CD14-positive monocyte (primary cell): ENCODE data around the gene FBXW2. TPM values are rescaled to one million over a fixed set of nuclear protein-coding genes. Genes with fewer than 3 reads are reported as not detected.

Experiments used
- DNase-seq, 3 donors: peaks; one replicate each; pipeline ENCODE4 v3.0.0-alpha.2; 2011 to 2022
- H2AFZ ChIP-seq: 2 replicates; pipeline ENCODE4 v1.6.0; 2012; ENCODE audit warnings: mild to moderate bottlenecking, low read depth, low read length, inconsistent platforms; ENCODE audit not compliant: insufficient read depth, poor library complexity, severe bottlenecking
- H3K27ac ChIP-seq, 2 donors: 1 replicate in 1 of 2; 2 replicates in 1 of 2; pipeline ENCODE4 v1.5.1; 2012 to 2013; ENCODE audit warnings: low read length in 2 of 2, control low read depth in 1 of 2, inconsistent platforms in 1 of 2, low read depth in 1 of 2, mild to moderate bottlenecking in 1 of 2
- H3K27me3 ChIP-seq, 2 donors: one replicate each; pipeline versions ENCODE4 v1.6.0 to v1.6.1; 2011 to 2013; ENCODE audit warnings: low read length in 2 of 2; ENCODE audit not compliant: control insufficient read depth in 2 of 2, insufficient read depth in 2 of 2
- H3K36me3 ChIP-seq, 2 donors: replicated peaks in 1 of 2; 1 replicate in 1 of 2; 2 replicates in 1 of 2; pipeline versions ENCODE4 v1.5.1 to v1.6.1; 2012 to 2013; ENCODE audit warnings: low read length in 2 of 2, control low read depth in 1 of 2, inconsistent platforms in 1 of 2, mild to moderate bottlenecking in 1 of 2; ENCODE audit not compliant: insufficient read depth in 2 of 2, control insufficient read depth in 1 of 2
- H3K4me1 ChIP-seq, 2 donors: 1 replicate in 1 of 2; 2 replicates in 1 of 2; pipeline versions ENCODE4 v1.5.1 to v1.6.1; 2012 to 2013; ENCODE audit warnings: low read length in 2 of 2, control low read depth in 1 of 2, inconsistent platforms in 1 of 2, mild to moderate bottlenecking in 1 of 2, moderate library complexity in 1 of 2; ENCODE audit not compliant: insufficient read depth in 2 of 2, control insufficient read depth in 1 of 2
- H3K4me2 ChIP-seq: replicated peaks from 2 replicates; pipeline ENCODE3; 2012; ENCODE audit warnings: low read length, moderate library complexity, mild to moderate bottlenecking; ENCODE audit not compliant: poor library complexity, severe bottlenecking; ENCODE audit errors: extremely low read depth
- H3K4me3 ChIP-seq, 3 experiments: fragments of 200-600 bp in 1 of 3; sonication (generic) in 1 of 3; replicated peaks in 1 of 3; 1 replicate in 2 of 3; 2 replicates in 1 of 3; pipeline ENCODE4 v1.5.1; 2011 to 2013; ENCODE audit warnings: low read length in 3 of 3, mild to moderate bottlenecking in 3 of 3, control low read depth in 2 of 3, low read depth in 2 of 3, inconsistent platforms in 1 of 3, moderate library complexity in 1 of 3
- H3K79me2 ChIP-seq: 2 replicates; pipeline ENCODE4 v1.6.0; 2012; ENCODE audit warnings: mild to moderate bottlenecking, control low read depth, inconsistent platforms, low read length, moderate library complexity; ENCODE audit not compliant: insufficient read depth
- H3K9ac ChIP-seq: 2 replicates; pipeline ENCODE4 v1.6.0; 2017; ENCODE audit warnings: low read length, mild to moderate bottlenecking; ENCODE audit not compliant: insufficient read depth, poor library complexity, severe bottlenecking
- H3K9me3 ChIP-seq, 2 donors: replicated peaks in 1 of 2; 1 replicate in 1 of 2; 2 replicates in 1 of 2; pipeline versions ENCODE4 v1.5.1 to v1.6.1; 2012 to 2013; ENCODE audit warnings: low read length in 2 of 2, control low read depth in 1 of 2; ENCODE audit not compliant: control insufficient read depth in 1 of 2, insufficient read depth in 1 of 2
- H4K20me1 ChIP-seq: 2 replicates; pipeline ENCODE4 v1.6.0; 2012; ENCODE audit warnings: mild to moderate bottlenecking, low read length, control low read depth, moderate library complexity; ENCODE audit not compliant: insufficient read depth
- H3K27ac Mint-ChIP-seq, 7 donors: one replicate each; pipeline ENCODE4 v1.8.0; 2020; ENCODE audit warnings: mild to moderate bottlenecking in 7 of 7, mixed read lengths in 7 of 7, moderate library complexity in 6 of 7, inconsistent platforms in 2 of 7
- H3K27me3 Mint-ChIP-seq, 3 donors: one replicate each; pipeline ENCODE4 v1.8.0; 2021 to 2022; ENCODE audit warnings: low read depth in 3 of 3, mild to moderate bottlenecking in 3 of 3, mixed read lengths in 3 of 3, moderate library complexity in 3 of 3, inconsistent platforms in 1 of 3
- H3K36me3 Mint-ChIP-seq, 2 donors: one replicate each; pipeline ENCODE4 v1.8.0; 2020; ENCODE audit warnings: mixed read lengths in 2 of 2, inconsistent platforms in 1 of 2, mild to moderate bottlenecking in 1 of 2
- H3K4me1 Mint-ChIP-seq: one replicate; pipeline ENCODE4 v1.8.0; 2020; ENCODE audit warnings: mild to moderate bottlenecking, mixed read lengths
- H3K4me3 Mint-ChIP-seq, 2 donors: one replicate each; pipeline ENCODE4 v1.8.0; 2020; ENCODE audit warnings: mild to moderate bottlenecking in 2 of 2, mixed read lengths in 2 of 2, moderate library complexity in 1 of 2
- H3K9me3 Mint-ChIP-seq, 7 donors: one replicate each; pipeline ENCODE4 v1.8.0; 2020 to 2022; ENCODE audit warnings: mixed read lengths in 7 of 7, mild to moderate bottlenecking in 6 of 7, moderate library complexity in 6 of 7, inconsistent platforms in 2 of 7
- WGBS: methylation state at CpG from one replicate; pipeline ENCODE4 v1.1.5; 2013; ENCODE audit warnings: missing lambda C conversion rate; ENCODE audit not compliant: insufficient coverage; 5-methylcytosine and 5-hydroxymethylcytosine counted together
- intact Hi-C, 2 donors: fragments of 100-400 bp; cut with micrococcal nuclease; formaldehyde crosslinking; loops; one replicate each; pipeline versions ENCODE4 v1.15.0 to v1.15.1; 2023
- polyA plus RNA-seq, 3 donors: library from polyadenylated mRNA; depleted of rRNA in 1 of 3; unstranded in 2 of 3; stranded (reverse) in 1 of 3; fragments of 300-500 nt in 2 of 3; fragments of >200 nt in 1 of 3; fragmentation: Illumina TruSeq in 2 of 3; gene quantifications; 1 replicate in 2 of 3; 2 replicates in 1 of 3; pipeline ENCODE4 v1.2.3, GENCODE V29; 2012 to 2021
- TF ChIP-seq, protein P1 (sequence below): fragments of 200-600 bp; IDR thresholded peaks from one replicate; pipeline ENCODE4 v1.8.0; 2022; ENCODE audit warnings: antibody characterized with exemption, mild to moderate bottlenecking

FBXW2 gene
- polyA plus RNA-seq, 3 donors: 20.0 to 30.8 (median 28.9) TPM

GRCh38 chr9:120736881-120737280 lies 56.3 kb downstream of the FBXW2 start:
- H3K36me3 Mint-ChIP-seq: peaks cover 0 to 4% of the 10 kb centered on the region in 2 donors
- no CpG with 5 or more reads among the region's 2 CpGs for WGBS
- TF ChIP-seq, protein P1, sequence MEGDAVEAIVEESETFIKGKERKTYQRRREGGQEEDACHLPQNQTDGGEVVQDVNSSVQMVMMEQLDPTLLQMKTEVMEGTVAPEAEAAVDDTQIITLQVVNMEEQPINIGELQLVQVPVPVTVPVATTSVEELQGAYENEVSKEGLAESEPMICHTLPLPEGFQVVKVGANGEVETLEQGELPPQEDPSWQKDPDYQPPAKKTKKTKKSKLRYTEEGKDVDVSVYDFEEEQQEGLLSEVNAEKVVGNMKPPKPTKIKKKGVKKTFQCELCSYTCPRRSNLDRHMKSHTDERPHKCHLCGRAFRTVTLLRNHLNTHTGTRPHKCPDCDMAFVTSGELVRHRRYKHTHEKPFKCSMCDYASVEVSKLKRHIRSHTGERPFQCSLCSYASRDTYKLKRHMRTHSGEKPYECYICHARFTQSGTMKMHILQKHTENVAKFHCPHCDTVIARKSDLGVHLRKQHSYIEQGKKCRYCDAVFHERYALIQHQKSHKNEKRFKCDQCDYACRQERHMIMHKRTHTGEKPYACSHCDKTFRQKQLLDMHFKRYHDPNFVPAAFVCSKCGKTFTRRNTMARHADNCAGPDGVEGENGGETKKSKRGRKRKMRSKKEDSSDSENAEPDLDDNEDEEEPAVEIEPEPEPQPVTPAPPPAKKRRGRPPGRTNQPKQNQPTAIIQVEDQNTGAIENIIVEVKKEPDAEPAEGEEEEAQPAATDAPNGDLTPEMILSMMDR: no peak
- H3K27ac Mint-ChIP-seq: peak overlapping the region; percentile 94 to 99 (median 99)
- Histone ChIP-seq H3K4me1 (peaks cover 88 to 100% of the 10 kb centered on the region in 2 donors), H3K27ac (peak overlapping the region; percentile 93 to 98), H3K9me3 (no peaks in the 10 kb centered on the region), H2AFZ (no peak overlapping the region), H3K4me2 (peak overlapping the region; percentile 52), H3K36me3 (no peaks in the 10 kb centered on the region), H3K79me2 (peaks cover 54% of the 10 kb centered on the region), H3K9ac (no peak overlapping the region), H3K4me3 (peak overlapping the region in 1 of 3 experiments; percentile 56), H3K27me3 (no peaks in the 10 kb centered on the region), H4K20me1 (no peaks in the 10 kb centered on the region)
- intact Hi-C loops: loop anchor here in 1 of 2 donors (10.0 kb wide), 2 partner anchors 48 to 52 kb away; no protein-coding TSS in a partner anchor
- peaks cover 79% of the 10 kb centered on the region for H3K4me1 Mint-ChIP-seq
- DNase-seq: peak; percentile 64 to 85 (median 81)
- H3K9me3 Mint-ChIP-seq: peaks cover 0 to 14% (median 3%) of the 10 kb centered on the region in 7 donors
- no peak overlapping the region for H3K4me3 Mint-ChIP-seq
- H3K27me3 Mint-ChIP-seq: no peaks in the 10 kb centered on the region

DNA sequence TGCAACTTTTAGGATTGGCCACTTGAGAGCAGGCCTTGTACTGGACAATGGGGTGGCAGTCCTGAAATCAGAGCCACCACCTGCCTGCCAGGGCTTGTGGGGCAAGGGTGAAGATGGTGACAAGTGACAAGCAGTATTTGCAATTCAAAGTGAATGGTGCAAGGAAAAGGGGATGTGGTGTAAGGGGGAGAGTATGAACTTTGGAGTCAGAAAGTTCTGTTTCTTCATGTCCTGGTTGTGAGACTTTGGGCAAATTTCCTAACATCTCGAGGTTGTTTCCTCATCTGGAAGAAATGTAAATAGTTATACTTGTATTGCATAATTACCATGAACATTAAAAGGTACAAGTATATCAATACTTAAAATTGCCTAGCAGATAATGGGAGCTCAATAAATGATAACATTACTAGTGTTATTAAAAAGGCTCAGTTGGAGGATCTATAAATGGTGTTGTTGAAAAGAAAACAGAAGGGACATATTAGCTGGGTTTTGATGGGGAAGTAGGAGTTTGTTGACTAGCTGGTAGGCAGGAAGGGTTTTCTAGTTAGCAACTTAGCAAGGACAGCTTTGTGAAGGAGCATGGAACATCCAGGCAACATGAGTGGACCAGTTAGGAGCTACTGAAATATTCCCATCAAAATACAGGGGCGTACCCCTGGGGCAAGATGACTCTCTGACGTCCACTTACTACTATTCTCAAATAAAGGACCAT lies 57.6 kb downstream of the FBXW2 start:
- H3K4me2 ChIP-seq: peak overlapping the region; percentile 52
- Mint-ChIP-seq H3K27me3 (no peaks in the 10 kb centered on the region), H3K9me3 (peaks cover 0 to 14% (median 3%) of the 10 kb centered on the region in 7 donors), H3K36me3 (peaks cover 0 to 4% of the 10 kb centered on the region in 2 donors), H3K27ac (peak overlapping the region; percentile 94 to 99 (median 99)), H3K4me3 (peak overlapping the region in 1 of 2 donors; percentile 26), H3K4me1 (peaks cover 81% of the 10 kb centered on the region)
- peaks cover 88 to 100% of the 10 kb centered on the region in 2 donors for H3K4me1 ChIP-seq
- peak overlapping the region; percentile 93 to 98 for H3K27ac ChIP-seq
- intact Hi-C loops: loop anchor here in 1 of 2 donors (2.0 to 10.0 kb wide), 3 partner anchors 21 to 51 kb away; partner anchors contain the start of gene MEGF9
- TF ChIP-seq, protein P1: no peak
- peak overlapping the region in 1 of 3 experiments; percentile 56 for H3K4me3 ChIP-seq
- DNase-seq: peak; percentile 93 to 96 (median 95)
- peaks cover 46% of the 10 kb centered on the region for H3K79me2 ChIP-seq
- no peaks in the 10 kb centered on the region for H4K20me1 ChIP-seq
- H2AFZ ChIP-seq: no peak overlapping the region
- WGBS: 79% methylated on average over 2 of the region's 3 CpGs
- H3K36me3 ChIP-seq: no peaks in the 10 kb centered on the region
- H3K27me3 ChIP-seq: no peaks in the 10 kb centered on the region
- H3K9ac ChIP-seq: peak overlapping the region; percentile 48
- H3K9me3 ChIP-seq: no peaks in the 10 kb centered on the region
